ENCODE measurements around the gene SLC26A11.
A peak's percentile ranks its signal among the peaks of the same experiment; 100 is the strongest.
"Not testable (repeated sequence)": the region's sequence is repeated elsewhere in the genome, so short reads cannot be mapped to it uniquely, and the experiment has no call there.

SLC26A11 gene

DNA sequence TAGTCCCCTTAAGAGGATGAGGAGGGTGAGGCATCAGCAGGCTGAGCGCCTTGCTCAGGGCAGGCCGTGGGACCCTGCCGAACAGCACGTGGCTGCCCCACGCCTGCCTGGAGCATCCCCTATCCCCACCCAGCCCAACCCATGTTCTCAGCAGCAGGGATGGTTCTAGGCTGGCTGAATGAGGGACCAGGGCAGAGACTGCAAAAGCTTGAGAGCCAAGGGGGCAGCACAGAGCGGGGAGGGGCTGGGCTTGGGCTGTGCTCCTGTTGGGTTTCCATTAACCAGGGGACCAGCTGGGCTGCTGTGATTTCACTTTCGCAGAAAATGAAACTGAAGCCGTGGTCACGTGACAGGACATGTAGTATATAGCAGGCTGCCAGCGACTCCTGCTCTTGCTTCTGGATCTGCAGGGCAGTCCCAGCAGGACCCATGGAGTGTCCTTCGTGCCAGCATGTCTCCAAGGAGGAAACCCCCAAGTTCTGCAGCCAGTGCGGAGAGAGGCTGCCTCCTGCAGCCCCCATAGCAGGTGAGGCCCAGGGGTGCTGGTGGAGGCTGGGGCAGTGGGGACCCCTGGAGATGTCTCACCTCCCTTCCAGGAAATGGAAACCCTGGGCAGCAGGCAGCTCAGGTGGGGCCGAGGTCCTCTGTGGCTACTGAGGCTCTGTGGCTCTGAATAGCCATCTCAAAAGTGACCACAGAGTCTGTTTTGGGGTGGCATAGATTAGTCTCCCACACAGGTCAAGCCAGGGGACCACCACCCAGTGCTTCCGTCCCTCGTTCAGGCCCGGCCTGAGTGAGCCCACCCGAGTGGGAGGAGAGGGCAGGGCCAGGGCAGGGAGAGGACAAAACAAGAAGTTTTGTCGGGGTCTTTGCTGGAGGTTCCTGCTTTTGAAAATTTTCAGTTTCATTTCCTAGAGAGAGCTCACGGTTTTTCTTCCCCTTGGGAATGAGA, 43.3 kb downstream of the SLC26A11 start:
- DNase-seq, result peak; percentile 95 to 97

DNA sequence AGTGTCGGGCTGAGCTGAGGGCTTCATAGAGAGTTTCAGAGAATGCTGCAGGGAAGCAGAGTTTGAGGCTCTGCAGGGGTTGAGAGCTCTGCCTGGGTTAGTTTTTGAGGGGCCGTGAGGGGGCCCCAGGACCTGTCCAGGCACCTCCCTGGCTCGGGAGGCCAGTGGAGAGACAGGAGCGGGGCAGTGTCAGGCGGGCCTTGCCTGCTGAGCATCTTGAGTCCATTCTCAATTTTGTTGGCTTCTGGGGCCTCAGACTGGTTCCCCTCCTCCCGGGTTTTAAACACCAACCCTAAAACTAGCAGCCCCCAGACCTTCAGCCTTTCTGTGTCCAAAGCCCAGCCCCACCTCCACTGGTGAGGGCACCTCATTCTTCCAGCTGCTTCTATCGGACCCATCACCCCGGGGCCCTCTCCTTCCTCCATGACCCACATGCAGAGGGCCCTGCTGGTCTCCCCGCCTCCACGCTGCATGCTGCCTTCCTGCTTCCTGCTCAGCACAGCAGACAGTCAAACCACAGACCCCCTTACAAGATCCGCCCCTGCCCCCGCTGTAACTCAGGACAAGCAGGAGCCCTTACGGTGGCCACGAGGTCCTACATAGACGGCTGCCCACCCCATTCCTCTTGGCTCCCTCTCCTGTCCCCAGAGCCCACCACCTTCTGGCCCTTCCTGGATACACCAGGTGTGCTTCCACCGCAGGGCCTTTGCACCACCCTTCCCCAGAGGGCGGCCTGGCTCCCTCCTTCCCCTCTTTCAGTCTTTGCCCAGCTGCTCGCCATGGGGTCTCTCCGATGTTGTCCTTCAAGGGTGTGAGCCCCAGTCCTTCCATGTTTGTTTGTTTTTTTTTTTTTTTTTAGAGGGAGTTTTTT, 44.2 kb downstream of the SLC26A11 start:
- peak; percentile 67 to 77 for DNase-seq

DNA sequence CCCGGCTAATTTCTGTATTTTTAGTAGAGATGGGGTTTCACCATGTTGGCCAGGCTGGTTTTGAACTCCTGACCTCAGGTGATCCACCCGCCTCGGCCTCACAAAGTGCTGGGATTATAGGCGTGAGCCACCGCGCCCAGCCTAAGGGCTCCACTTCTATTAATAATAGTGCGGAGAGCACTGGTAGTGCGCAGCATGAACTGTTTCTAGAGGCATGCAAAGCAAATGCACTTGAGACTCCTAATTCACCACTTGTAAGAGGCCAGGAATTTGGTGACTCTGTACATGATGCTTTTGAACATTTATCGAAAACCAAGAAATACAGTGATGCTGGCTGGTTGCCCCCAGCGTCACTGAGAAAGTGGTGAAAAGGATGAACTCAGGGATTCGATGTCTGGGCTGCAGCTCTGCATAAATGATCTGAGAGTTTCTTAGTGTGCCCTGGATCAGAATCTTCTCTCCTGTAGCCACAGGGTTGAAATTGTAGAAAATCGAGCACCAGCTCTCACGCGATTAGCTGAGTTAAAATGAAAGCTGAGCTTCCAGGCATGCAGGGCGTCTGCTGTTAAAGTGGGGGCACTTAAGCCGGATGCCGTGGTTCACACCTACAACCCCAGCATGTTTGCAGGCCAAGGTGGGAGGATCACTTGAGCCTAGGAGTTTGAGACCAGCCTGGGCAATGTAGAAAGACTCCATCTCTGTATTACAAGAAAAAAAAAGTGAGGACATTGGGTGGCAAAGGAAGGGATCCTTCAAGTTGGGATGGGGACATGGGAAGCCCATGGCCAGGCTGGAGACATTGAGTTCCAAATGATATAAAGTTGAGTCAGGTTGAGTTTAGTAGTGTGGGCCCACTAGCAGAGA, 45.2 kb downstream of the SLC26A11 start:
- DNase-seq, result peak; percentile 69 to 83

DNA sequence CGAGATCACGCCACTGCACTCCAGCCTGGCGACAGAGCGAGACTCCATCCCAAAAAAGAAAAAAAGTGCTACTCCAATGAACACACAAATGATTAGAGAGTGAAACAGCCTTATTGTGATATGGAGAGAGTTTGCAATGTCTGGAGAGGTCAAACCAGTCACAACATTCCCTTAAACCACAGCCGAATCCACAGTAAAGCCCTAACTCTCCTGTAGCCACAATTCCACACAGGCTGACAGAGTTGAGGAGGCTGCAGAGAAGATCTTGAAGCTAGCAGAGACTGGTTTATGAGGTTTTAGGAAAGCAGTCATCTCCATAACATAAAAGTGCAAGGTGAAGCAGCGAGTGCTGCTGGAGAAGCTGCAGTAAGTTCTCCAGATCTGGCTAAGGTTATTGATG, 47.2 kb downstream of the SLC26A11 start:
- DNase-seq, result no peak

DNA sequence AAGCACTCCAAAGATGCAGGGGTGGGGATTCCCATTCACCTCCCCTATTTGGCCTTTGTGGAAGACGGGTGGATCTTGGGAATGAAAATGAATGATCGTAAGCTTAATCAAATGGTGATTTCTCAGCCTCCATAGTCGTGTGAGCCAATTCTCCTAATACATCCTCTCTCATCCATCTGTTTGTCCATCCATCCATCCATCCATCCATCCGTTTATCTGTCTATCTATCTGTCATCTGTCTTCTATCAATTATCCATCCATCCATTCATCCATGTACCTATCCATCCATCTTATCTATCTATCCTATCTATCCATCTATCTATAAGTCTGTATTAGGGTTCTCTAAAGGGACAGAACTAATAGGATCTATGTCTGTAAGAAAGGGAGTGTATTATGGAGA, 48.2 kb downstream of the SLC26A11 start:
- DNase-seq, result no peak

DNA sequence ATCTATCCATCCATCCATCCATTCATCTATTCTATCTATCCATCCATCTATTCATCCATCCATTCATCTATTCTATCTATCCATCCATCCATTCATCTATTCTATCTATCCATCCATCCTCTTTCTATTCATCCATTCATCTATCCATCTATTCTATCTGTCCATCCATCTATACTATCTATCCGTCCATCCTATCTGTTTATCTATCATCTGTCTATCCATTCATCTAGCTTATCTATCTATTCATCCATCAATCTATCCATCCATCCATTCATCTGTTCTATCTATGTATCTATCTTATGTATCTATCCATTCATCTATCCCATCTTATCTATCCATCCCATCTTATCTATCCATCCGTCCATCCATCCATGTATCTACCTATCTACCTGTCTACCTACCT, 49.2 kb downstream of the SLC26A11 start:
- no peak for DNase-seq

DNA sequence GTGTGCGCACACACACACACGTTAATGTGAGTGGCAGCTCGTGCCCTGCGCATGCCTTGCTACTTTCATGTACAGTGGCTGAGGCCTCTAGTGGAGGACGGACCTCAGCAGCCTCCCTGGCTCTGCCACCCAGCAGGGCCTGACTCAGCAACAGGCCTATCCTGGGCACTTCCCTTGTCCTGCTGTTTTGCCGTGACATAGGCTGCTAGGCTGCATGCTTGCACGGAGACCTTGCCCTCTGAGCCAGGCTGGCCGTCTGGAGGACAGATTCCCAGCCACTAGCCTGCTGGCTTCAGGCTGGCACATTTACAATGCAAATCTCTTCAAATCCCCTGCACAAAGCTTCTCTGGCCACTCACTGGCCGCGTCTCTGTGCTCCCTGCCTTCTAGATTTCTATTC, 49.9 kb downstream of the SLC26A11 start:
- no peak for DNase-seq

DNA sequence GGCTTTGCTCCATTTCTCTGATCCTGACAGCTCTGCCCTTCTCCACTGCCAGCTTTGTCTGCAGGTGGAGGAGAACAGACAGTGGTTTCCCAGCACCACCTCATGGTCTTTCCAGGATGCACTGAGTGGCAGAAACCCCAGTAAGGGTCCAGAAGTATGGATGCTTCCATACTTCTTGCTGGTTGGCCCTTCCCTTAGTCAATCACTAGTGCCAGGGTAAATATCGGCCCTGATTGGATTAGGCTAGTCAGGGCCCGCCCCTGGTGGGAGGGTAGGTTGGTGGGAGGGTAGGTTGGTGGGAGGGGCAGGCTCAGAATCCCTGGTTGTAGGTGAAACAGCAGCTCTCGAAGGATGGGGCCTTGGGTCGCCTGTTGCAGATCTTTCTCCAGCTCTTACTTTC, 50.6 kb downstream of the SLC26A11 start:
- DNase-seq, result peak; percentile 37 to 58

DNA sequence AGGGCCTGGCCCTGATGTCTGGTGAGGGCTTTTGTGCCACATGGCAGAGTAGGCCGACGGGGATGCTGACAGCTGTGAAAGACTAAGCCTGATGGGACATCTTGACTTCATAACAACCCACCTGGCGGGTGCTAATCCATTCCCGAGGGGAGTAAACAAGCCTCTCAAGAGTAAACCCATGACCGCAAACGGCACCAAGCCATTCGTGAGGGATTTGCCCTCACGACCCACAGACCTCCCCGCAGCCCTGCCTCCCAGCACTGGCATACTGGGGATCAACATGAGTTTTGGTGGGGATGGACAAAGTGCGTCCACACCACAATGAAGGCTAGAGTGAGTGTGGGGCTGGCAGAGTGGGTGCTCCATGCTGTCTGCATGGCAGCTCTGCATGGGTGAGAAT, 52.1 kb downstream of the SLC26A11 start:
- DNase-seq, result no peak

DNA sequence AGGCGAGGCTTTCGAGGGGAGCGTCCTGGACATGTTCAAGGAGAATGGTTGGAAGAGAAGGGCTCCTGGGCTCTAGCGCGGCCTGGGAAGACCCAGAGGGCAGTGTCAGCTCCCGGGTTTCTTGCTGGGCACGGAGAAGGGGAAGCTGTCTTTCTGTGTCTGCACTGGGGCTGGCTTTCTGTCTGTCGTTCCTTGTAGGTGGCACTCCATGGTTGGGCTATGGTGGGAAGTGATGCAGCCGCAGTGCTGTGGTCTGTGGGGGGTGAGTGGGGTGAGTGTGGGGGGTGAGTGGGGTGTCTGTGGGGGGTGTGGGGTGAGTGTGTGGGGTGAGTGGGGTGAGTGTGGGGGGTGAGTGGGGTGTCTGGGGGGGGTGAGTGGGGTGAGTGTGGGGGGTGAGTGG, 54.1 kb downstream of the SLC26A11 start:
- peak in 1 of 2 donors; percentile 34 for DNase-seq

DNA sequence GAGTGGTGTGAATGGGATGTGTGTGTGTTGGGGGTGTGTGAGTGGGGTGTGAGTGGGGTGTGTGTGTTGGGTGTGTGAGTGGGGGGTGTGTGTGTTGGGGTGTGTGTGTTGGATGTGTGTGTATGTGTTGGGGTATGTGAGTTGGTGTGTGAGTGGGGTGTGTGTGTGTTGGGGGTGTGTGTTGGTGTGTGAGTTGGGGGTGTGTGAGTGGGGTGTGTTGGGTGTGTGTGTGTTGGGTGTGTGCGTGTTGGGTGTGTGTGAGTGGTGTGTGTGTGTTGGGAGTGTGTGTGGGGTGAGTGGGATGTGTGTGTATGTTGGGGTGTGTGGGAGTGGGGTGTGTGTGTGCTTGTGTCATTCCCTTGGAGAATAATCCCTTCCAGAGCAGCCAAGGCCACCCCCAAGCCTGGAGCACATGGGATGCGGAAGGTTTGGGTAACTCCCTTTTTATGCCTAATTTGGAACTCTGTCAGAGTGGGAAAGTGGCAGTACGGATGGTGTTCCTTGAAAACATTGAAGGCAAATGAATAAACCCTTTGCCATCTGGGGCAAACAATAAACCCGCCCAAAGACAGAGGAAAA, 54.7 kb downstream of the SLC26A11 start:
- DNase-seq, result no peak

DNA sequence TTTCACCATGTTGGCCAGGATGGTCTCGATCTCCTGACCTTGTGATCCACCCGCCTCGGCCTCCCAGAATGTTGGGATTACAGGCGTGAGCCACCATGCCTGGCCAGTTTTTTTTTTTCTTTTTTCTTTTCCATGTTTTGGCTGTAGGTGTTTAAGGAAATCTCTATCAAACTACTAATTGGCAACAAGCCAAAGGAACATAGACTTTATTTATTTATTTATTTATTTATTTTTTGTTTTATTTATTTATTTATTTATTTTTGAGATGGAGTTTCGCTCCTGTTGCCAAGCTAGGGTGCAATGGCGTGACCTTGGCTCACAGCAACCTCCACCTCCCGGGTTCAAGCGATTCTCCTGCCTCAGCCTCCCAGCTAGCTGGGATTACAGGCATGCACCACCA, 55.6 kb downstream of the SLC26A11 start:
- not testable (repeated sequence) for DNase-seq

DNA sequence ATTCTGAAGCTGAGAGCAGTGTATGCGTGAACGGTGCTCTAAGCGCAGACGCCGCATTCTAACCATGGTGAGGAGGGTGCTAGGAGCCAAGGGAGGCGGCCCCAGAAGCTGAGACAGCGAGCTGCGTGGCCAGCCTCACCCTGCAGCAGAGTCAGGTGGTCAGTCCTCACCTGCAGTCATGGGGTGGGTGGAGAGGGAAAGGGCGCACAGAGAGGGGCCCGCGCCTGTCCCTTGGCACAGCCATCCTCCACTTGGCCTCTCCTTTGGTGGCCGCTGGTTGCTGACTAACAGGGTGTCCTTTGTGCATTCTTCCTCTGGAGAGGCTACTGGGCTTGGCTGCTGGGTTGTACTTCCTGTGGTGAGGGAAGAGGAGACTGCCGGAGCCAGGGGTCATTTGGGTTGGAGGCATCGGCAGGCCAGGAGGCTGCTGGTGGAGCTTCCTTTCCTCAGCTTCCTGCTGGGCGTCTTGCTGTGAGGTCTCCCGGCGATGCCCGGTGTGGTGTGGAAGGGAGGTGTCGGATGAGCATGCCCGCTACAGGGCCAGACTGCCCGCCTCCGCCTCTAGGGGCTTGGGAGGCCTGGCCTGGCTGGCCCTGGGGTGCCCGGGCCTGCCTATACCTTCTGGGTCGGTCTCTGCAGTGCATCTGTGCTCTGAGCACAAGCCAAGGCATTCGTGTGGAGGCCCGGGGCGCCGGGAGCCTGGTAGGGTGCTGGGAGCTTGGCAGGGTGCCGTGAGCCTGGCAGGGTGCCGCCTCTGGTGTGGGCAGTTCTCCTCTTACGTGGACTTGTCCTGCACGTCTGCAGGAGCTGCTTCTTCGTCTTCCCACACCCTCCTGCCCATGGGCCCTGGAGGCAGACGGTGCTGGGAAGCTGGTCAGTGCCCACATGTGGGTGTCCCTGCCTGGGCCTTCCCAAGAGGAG, 57.8 kb downstream of the SLC26A11 start:
- no peak for DNase-seq

DNA sequence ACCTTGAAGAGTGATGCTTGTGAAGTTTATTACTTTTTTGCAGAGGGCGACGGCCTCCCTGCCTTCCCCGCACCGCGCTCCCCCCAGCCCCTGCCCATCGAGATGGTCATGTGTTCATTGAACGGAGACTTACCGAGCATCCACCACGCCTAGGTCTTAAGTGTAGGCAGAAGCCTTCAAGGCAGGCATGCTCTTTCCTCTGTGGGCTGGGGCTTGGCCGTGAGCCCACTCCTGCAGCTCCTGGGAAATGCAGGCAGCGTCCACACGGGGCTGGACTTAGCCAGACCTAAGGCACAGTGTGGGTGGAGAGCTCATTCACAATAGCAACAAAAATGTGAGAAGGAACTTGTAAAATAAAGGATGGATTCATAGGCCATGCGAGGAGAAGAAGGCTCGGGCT, 59.7 kb downstream of the SLC26A11 start:
- DNase-seq, result no peak

DNA sequence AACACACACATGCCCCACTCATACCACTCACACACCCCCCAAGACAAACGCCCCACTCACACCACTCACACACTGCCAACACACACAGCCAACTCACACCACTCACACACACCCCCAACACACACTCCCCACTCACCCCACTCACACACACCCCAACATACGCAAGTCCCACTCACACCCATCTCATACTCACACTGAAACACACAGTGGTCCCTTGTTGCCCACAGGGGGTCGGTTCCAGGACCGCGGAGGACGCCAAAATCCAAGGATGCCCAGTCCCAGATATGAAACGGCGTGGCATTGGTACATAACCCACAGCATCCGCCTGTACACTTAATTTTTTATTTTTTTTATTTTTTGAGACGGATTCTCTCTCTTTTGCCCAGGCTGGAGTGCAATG, 61.3 kb downstream of the SLC26A11 start:
- no peak for DNase-seq

DNA sequence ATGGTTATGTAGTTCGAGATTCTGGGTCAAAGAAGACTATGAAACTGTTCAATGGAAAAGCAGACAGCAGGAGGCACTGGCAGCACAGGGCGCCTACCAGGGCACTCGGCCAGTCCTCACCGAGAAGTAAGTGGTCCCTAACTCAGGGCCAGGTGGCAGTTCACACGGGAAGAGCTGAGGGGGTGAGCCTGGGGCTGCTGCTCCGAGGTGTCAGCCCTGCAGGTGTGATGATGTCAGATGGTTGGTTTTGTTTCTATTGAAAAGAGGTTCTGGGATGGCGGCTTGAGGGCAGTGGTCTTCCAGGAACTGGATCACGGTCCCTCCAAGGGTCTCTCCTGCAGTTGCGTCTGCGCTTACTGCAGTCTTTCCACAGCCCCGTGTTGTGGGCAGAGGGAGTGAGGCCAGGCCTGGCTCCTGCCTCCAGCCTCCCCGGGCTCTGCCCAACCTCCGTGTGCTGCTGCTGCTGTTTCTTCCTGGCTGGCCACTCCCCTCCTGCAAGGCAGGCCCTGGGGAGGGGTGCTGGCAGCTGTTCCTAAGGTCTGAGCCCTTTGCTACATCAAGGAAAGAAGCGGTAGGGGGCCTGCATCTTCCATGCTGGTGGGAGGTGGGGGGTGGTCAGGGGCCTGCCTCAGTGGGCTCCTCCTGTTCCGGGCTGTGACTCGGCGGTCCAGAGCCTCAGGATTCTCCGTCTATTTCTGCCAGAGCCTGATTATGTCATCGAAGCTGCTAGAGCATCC, 63.1 kb downstream of the SLC26A11 start:
- no peak for DNase-seq

DNA sequence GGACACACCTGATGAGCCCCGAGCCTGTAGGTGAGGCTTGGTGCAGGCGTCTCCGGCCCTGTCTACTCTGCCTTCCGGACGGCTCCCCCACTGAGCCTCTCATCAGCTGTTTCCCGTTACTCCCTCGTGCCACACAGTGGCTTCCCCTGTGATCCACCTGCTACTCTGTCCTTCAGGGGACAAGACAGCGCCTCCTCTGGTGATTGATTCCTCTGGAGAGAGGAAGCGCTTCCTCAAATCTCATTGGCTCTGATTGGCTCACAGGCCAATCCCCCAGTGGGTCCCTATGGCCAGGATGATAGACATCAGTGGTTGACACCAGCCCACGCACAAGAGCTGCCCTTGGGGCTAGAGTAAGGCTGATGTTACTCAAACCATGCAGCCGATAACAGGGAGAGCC, 64.4 kb downstream of the SLC26A11 start:
- DNase-seq, result no peak

DNA sequence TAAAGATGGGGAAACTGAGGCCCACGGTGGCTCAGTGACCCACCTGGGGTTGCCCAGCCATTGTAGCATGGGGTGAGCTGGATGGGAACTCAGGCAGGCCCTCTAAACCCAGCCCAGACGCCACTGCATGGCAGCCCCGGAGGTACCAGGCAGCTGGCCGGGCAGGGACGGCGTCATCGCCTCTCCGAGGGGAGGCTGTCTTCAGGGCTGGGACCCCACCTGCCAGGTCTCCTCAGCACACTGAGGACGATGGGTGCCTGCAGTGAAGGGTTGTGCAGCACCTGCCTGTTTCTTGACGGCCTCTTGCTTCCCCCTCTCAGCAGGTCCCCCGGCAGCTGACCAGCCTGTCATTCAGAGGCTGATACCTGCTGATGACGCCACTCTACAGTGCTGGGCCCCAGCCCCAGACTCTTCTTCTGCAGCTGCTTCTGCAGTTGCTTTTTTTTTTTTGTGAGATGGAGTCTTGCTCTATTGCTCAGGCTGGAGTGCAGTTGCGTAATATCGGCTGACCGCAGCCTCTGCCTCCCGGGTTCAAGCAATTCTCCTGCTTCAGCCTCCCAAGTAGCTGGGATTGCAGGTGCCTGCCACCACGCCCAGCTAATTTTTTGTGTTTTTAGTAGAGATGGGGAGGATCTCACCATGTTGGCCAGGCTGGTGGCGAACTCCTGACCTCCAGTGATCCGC, 65.2 kb downstream of the SLC26A11 start:
- no peak for DNase-seq

DNA sequence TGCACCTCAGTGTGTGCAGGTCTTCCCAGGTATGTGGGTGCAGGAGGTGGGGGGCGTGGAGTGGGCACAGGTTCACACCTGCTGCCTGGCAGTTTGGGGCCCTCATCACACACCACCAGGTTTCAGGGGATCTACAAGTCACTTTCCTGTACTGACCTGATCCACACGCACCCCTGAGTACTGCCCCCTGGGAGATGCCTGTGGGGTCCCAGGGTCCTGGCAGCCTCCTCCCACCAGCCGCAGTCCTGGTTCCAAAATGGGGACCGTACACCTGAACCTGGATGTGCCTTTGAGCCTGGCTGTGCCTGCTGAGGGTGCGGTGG, 66.4 kb downstream of the SLC26A11 start:
- no peak for DNase-seq

DNA sequence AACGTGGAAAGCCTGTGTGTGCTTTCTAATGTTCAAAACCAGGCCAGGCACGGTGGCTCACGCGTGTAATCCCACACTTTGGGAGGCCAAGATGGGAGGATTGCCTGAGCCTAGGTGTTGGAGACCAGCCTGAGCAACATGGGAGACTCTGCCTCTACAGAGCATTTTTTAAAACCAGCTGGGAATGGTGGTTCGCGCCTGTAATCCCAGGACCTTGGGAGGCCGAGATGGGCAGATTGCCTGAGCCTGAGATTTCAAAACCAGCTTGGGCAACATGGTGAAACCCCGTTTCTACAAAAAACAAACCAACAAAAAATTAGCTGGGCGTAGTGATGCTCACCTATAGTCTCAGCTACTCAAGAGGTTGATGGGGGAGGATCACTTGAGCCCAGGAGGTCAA, 66.8 kb downstream of the SLC26A11 start:
- no peak for DNase-seq
